Measurements from ENCODE around the gene CNOT2. TPM values are rescaled to one million over a fixed set of nuclear protein-coding genes. Genes with fewer than 3 reads are reported as not detected.
A peak's percentile ranks its signal among the peaks of the same experiment; 100 is the strongest.

CNOT2 gene
- total RNA-seq, 1 donor from 2014 or later: 48.7 TPM

DNA sequence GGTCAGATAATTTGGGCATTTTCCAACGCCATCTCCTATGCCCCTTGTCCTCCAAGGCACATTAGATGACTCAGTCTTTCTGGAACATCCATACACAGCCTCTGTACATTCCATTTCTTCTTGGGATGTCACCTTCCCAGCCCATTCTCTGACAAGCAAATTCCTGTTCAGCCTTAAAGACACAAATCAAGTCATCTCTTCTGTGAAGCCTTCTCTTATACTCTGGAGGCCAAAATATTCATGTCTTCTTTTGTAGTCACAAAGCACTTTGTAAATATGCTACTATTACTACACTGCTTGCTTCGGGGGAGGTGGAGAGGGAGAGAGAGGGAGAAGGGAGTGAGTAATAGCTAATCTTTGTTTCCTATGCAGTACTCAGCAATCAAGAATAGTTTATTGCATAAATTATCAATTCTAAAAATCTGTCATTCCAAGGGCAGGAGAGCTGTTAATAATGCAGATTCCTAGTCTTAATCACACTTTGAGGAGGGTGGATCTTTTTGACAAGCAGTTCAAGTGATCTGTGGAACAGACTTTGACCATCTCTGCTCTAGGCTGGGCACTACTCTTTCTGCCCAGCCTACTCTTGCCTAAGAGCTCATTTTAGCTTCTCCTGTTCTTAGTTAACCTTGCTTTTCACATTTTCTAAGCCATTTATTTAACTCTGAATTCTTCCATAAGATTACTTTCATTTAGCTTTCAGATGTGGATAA lies 150.7 kb downstream of the CNOT2 start:
- DNase-seq (ENCODE audit: low spot score): no peak
- Mint-ChIP-seq H3K36me3 (ENCODE audit: low read depth) (peaks cover 3% of the 10 kb centered on the region), H3K4me1 (ENCODE audit: low read depth) (peaks cover 12% of the 10 kb centered on the region), H3K27me3 (ENCODE audit: low read depth) (no peaks in the 10 kb centered on the region), H3K27ac (ENCODE audit: unreplicated experiment) (peak overlapping the region; percentile 45), H3K4me3 (ENCODE audit: unreplicated experiment) (no peak overlapping the region), H3K9me3 (ENCODE audit: low read depth) (peaks cover 13% of the 10 kb centered on the region)
- no peak for TF ChIP-seq CTCF (IDR thresholded peaks at IDR 0.05)

DNA sequence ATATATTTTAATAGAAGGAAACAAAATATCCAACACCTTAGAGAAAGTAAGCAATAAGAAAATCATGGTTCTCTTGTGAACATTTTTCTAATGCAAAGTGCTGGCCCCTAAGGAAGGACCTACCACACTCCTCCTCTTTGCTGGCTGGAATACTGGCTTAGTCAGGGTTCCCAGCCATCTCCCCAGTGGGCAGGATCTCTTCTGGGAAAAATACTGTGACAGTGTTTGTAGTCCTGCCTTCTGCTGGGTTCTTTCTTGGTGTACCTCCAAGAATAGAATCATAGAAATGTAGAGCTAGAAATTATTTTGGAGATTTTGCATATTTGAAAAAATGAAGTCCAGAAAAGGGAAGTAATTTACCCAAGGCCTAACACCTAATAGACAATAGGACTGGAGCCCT lies 154.8 kb downstream of the CNOT2 start:
- H3K27me3 Mint-ChIP-seq (ENCODE audit: low read depth): no peaks in the 10 kb centered on the region
- H3K27ac Mint-ChIP-seq (ENCODE audit: unreplicated experiment): no peak overlapping the region
- peaks cover 4% of the 10 kb centered on the region for H3K36me3 Mint-ChIP-seq (ENCODE audit: low read depth)
- H3K4me3 Mint-ChIP-seq (ENCODE audit: unreplicated experiment): no peak overlapping the region
- H3K4me1 Mint-ChIP-seq (ENCODE audit: low read depth): peaks cover 12% of the 10 kb centered on the region
- peaks cover 3% of the 10 kb centered on the region for H3K9me3 Mint-ChIP-seq (ENCODE audit: low read depth)
- no peak for DNase-seq (ENCODE audit: low spot score)
- TF ChIP-seq CTCF (IDR thresholded peaks at IDR 0.05): no peak

GRCh38 chr12:70398862-70399261 lies 155.6 kb downstream of the CNOT2 start:
- Mint-ChIP-seq H3K9me3 (ENCODE audit: low read depth) (peaks cover 3% of the 10 kb centered on the region), H3K27ac (ENCODE audit: unreplicated experiment) (no peak overlapping the region), H3K4me3 (ENCODE audit: unreplicated experiment) (no peak overlapping the region), H3K27me3 (ENCODE audit: low read depth) (no peaks in the 10 kb centered on the region), H3K36me3 (ENCODE audit: low read depth) (peaks cover 4% of the 10 kb centered on the region), H3K4me1 (ENCODE audit: low read depth) (peaks cover 5% of the 10 kb centered on the region)
- no peak for TF ChIP-seq CTCF (IDR thresholded peaks at IDR 0.05)
- DNase-seq (ENCODE audit: low spot score): no peak

DNA sequence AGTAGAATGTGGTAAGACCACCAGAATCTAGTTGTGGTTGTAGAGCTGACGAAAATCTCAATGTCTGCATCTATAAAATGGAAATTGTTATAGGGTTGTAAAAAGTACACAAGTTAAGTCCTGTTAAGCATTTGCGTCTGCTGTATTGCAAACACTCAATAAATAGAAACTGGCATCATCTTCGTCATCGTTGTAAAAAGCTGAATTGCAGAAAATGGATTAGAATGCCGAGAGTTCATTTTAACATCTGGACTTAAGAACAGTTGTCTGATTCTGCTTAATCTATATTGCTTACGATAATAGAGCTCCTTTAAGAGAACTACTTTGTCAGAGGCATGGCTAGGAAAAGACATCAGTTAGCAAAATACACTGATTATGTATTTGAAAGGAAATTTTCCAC lies 156.1 kb downstream of the CNOT2 start:
- no peak for DNase-seq (ENCODE audit: low spot score)
- Mint-ChIP-seq H3K27ac (ENCODE audit: unreplicated experiment) (no peak overlapping the region), H3K4me3 (ENCODE audit: unreplicated experiment) (no peak overlapping the region), H3K4me1 (ENCODE audit: low read depth) (peaks cover under 1% of the 10 kb centered on the region), H3K9me3 (ENCODE audit: low read depth) (peaks cover 3% of the 10 kb centered on the region), H3K27me3 (ENCODE audit: low read depth) (no peaks in the 10 kb centered on the region), H3K36me3 (ENCODE audit: low read depth) (peaks cover 4% of the 10 kb centered on the region)
- no peak for TF ChIP-seq CTCF (IDR thresholded peaks at IDR 0.05)

DNA sequence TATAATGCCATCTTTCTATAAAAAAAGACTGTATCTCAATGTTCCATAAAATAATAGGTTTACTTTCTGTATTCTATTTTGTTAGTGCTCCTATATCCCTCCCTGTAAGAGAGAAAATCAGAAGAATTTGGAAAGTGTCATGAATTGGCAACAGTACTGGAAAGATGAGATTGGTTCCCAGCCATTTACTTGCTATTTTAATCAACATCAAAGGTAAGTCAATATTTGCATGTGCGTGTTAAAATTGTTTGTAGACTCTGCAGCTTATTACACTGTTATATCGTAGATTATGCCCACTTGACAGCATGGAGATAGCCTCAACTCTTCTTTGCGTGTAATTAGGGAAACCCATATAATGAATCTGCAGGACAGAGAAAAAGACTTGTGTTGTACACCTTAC lies 156.9 kb downstream of the CNOT2 start:
- TF ChIP-seq CTCF (IDR thresholded peaks at IDR 0.05): no peak
- H3K4me3 Mint-ChIP-seq (ENCODE audit: unreplicated experiment): no peak overlapping the region
- H3K27ac Mint-ChIP-seq (ENCODE audit: unreplicated experiment): no peak overlapping the region
- peaks cover 4% of the 10 kb centered on the region for H3K36me3 Mint-ChIP-seq (ENCODE audit: low read depth)
- H3K27me3 Mint-ChIP-seq (ENCODE audit: low read depth): no peaks in the 10 kb centered on the region
- DNase-seq (ENCODE audit: low spot score): no peak
- H3K4me1 Mint-ChIP-seq (ENCODE audit: low read depth): no peaks in the 10 kb centered on the region
- peaks cover 3% of the 10 kb centered on the region for H3K9me3 Mint-ChIP-seq (ENCODE audit: low read depth)
